Mammary epithelial cell (primary cell): Measurements from ENCODE around the gene PRKCI.

Experiments
- EZH2 ChIP-seq: IDR thresholded peaks from 2 replicates; pipeline ENCODE4 v1.6.1; 2012; ENCODE audit warnings: low read length, inconsistent platforms, borderline replicate concordance
- TF ChIP-seq, protein P1 (sequence below), 2 donors: IDR thresholded peaks in 1 of 2; conservative IDR thresholded peaks in 1 of 2; 2 replicates each; pipeline ENCODE4 v1.5.1; 2011 to 2012; ENCODE audit warnings: inconsistent platforms in 2 of 2, low read length in 2 of 2, mild to moderate bottlenecking in 2 of 2, control low read depth in 1 of 2, low read depth in 1 of 2; ENCODE audit not compliant: insufficient read depth in 1 of 2; ENCODE audit errors: extremely low read depth in 1 of 2

DNA sequence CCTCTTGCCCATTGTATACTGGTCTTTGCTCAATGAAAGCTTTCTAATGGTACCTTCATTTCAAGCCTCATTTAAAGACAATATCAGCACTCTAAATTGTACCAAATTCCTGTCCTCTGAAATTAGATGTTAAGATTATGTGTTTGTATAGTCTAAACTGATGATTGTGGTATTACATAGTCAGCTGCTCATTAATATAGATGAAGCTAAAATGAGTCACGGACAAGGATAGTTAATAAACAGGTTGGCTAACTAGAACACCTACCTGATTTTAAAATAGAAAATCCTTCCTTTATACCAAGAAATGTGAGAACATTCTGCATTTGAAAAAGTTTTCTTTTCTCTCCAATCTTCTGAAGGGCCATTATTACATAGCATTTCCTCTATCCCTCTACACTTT lies 2.9 kb downstream of the PRKCI start:
- TF ChIP-seq EZH2 = no peak
- TF ChIP-seq, protein P1, sequence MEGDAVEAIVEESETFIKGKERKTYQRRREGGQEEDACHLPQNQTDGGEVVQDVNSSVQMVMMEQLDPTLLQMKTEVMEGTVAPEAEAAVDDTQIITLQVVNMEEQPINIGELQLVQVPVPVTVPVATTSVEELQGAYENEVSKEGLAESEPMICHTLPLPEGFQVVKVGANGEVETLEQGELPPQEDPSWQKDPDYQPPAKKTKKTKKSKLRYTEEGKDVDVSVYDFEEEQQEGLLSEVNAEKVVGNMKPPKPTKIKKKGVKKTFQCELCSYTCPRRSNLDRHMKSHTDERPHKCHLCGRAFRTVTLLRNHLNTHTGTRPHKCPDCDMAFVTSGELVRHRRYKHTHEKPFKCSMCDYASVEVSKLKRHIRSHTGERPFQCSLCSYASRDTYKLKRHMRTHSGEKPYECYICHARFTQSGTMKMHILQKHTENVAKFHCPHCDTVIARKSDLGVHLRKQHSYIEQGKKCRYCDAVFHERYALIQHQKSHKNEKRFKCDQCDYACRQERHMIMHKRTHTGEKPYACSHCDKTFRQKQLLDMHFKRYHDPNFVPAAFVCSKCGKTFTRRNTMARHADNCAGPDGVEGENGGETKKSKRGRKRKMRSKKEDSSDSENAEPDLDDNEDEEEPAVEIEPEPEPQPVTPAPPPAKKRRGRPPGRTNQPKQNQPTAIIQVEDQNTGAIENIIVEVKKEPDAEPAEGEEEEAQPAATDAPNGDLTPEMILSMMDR (conservative IDR thresholded peaks at IDR 0.05 in 1 of 2, IDR thresholded peaks at IDR 0.05 in 1 of 2; ENCODE audit: extremely low read depth in 1 of 2, insufficient read depth in 1 of 2, low read depth in 1 of 2, low read length in 2 of 2) = no peak
